CD4-positive, alpha-beta memory T cell (primary cell): Measurements from ENCODE around the gene POLA2. TPM values are rescaled to one million over a fixed set of nuclear protein-coding genes. Genes with fewer than 3 reads are reported as not detected.
A peak's percentile ranks its signal among the peaks of the same experiment; 100 is the strongest.

Experiments used
- CTCF ChIA-PET: fragments of 350-600 bp; sonication (Branson Sonifier 250); formaldehyde crosslinking; loops from one replicate; lab custom pipeline; 2021; ENCODE audit warnings: inconsistent platforms; ENCODE audit not compliant: partially characterized antibody; lab: Charles Lee
- POLR2A ChIA-PET: fragments of 350-600 bp; sonication (Branson Sonifier 250); formaldehyde crosslinking; loops from one replicate; lab custom pipeline; 2021; ENCODE audit not compliant: partially characterized antibody; lab: Charles Lee
- DNase-seq, 5 donors: peaks; one replicate each; pipeline versions ENCODE4 v3.0.0 to v3.0.0-alpha.2; 2020 to 2022; ENCODE audit warnings: mixed read lengths in 1 of 5
- H3K27ac ChIP-seq: one replicate; pipeline ENCODE4 v1.7.0; 2013; ENCODE audit warnings: low read depth, low read length
- H3K27me3 ChIP-seq: 2 replicates; pipeline ENCODE4 v1.7.0; 2013; ENCODE audit warnings: mild to moderate bottlenecking, low read length, moderate library complexity; ENCODE audit not compliant: insufficient read depth
- H3K36me3 ChIP-seq: 2 replicates; pipeline ENCODE4 v1.7.0; 2013; ENCODE audit warnings: mild to moderate bottlenecking, low read length, moderate library complexity; ENCODE audit not compliant: insufficient read depth
- H3K4me1 ChIP-seq: 2 replicates; pipeline ENCODE4 v1.7.0; 2013; ENCODE audit warnings: mild to moderate bottlenecking, low read length, moderate library complexity; ENCODE audit not compliant: insufficient read depth
- H3K4me3 ChIP-seq, 2 donors: one replicate each; pipeline ENCODE4 v1.7.0; 2013; ENCODE audit warnings: low read length in 2 of 2, mild to moderate bottlenecking in 1 of 2
- H3K9me3 ChIP-seq, 2 donors: one replicate each; pipeline ENCODE4 v1.7.0; 2013; ENCODE audit warnings: low read length in 2 of 2, control low read depth in 1 of 2; ENCODE audit not compliant: control insufficient read depth in 1 of 2
- H3K27ac Mint-ChIP-seq, 7 donors: one replicate each; pipeline ENCODE4 v1.8.0; 2020 to 2021; ENCODE audit warnings: mixed read lengths in 7 of 7, mild to moderate bottlenecking in 6 of 7, inconsistent platforms in 3 of 7, moderate library complexity in 3 of 7
- H3K27me3 Mint-ChIP-seq, 2 donors: one replicate each; pipeline ENCODE4 v1.8.0; 2020 to 2021; ENCODE audit warnings: mixed read lengths in 2 of 2
- H3K36me3 Mint-ChIP-seq, 2 donors: one replicate each; pipeline ENCODE4 v1.8.0; 2020 to 2021; ENCODE audit warnings: mixed read lengths in 2 of 2, inconsistent platforms in 1 of 2, mild to moderate bottlenecking in 1 of 2
- H3K4me1 Mint-ChIP-seq, 4 donors: one replicate each; pipeline ENCODE4 v1.8.0; 2020 to 2021; ENCODE audit warnings: mixed read lengths in 4 of 4, mild to moderate bottlenecking in 1 of 4
- H3K4me3 Mint-ChIP-seq, 8 donors: one replicate each; pipeline ENCODE4 v1.8.0; 2020 to 2021; ENCODE audit warnings: mixed read lengths in 8 of 8, mild to moderate bottlenecking in 7 of 8, moderate library complexity in 6 of 8, inconsistent platforms in 3 of 8
- H3K9me3 Mint-ChIP-seq, 8 donors: one replicate each; pipeline ENCODE4 v1.8.0; 2020 to 2021; ENCODE audit warnings: mixed read lengths in 8 of 8, mild to moderate bottlenecking in 5 of 8, inconsistent platforms in 3 of 8, moderate library complexity in 1 of 8
- intact Hi-C: fragments of 100-400 bp; cut with micrococcal nuclease; formaldehyde crosslinking; loops from one replicate; pipeline ENCODE4 v1.15.1; 2023
- polyA plus RNA-seq, 2 donors: library from polyadenylated mRNA; unstranded; fragments of 300-500 nt; fragmentation: Illumina TruSeq; gene quantifications; one replicate each; pipeline ENCODE4 v1.2.3, GENCODE V29; 2021
- total RNA-seq, 2 experiments: library from RNA; stranded (reverse); gene quantifications; one replicate each; pipeline ENCODE4 v1.2.3, GENCODE V29; 2021

The POLA2 gene, protein sequence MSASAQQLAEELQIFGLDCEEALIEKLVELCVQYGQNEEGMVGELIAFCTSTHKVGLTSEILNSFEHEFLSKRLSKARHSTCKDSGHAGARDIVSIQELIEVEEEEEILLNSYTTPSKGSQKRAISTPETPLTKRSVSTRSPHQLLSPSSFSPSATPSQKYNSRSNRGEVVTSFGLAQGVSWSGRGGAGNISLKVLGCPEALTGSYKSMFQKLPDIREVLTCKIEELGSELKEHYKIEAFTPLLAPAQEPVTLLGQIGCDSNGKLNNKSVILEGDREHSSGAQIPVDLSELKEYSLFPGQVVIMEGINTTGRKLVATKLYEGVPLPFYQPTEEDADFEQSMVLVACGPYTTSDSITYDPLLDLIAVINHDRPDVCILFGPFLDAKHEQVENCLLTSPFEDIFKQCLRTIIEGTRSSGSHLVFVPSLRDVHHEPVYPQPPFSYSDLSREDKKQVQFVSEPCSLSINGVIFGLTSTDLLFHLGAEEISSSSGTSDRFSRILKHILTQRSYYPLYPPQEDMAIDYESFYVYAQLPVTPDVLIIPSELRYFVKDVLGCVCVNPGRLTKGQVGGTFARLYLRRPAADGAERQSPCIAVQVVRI
- total RNA-seq (10 to 100 TPM; 26.4 to 27.3 TPM), polyA plus RNA-seq (10 to 100 TPM in 1 of 2 donors, 1 to 10 TPM in 1; 7.8 to 13.7 TPM)

- Mint-ChIP-seq H3K4me3 (peak within 1 kb of the TSS; percentile 92 to 97 (median 93)), H3K4me1 (peaks cover 28 to 67% (median 36%) of the 10 kb centered on the region in 4 donors), H3K27ac (peak within 1 kb of the TSS; percentile 94 to 97 (median 96)), H3K36me3 (peaks cover 11 to 23% of the 10 kb centered on the region in 2 donors), H3K9me3 (peaks cover 0 to 3% (median 0%) of the 10 kb centered on the region in 8 donors), H3K27me3 (no peaks in the 10 kb centered on the region)
- Histone ChIP-seq H3K27ac (peak within 1 kb of the TSS; percentile 92), H3K9me3 (no peaks in the 10 kb centered on the region), H3K27me3 (no peaks in the 10 kb centered on the region), H3K36me3 (no peaks in the 10 kb centered on the region), H3K4me1 (peaks cover 23% of the 10 kb centered on the region), H3K4me3 (peak within 1 kb of the TSS; percentile 67 to 99)
- ChIA-PET CTCF (interaction anchor here (1.1 to 2.2 kb wide), 5 partner anchors 14 to 573 kb away, joined by 3 to 18 read pairs (median 10); partner anchors contain the start of gene CDC42EP2), POLR2A (interaction anchor here (0.6 to 1.9 kb wide), 19 partner anchors 12 to 790 kb away, joined by 3 to 19 read pairs (median 4); partner anchors contain the start of genes C11orf68, CDC42EP2, DPF2 and MALAT1)
- intact Hi-C loops = loop anchor here (1.0 to 5.0 kb wide), 2 partner anchors 72 to 79 kb away; partner anchors contain the start of genes CAPN1 and DPF2
- DNase-seq = peak; percentile 95 to 98 (median 98)
Measured at GRCh38 chr11:65261591-65262380, at the start of gene POLA2. POLA2 (plus strand) TSS chr11:65261962; CDS start chr11:65262293, 331 bp downstream.

GRCh38 chr11:65212226-65212801, 49.4 kb upstream of the POLA2 start:
- peaks cover 19% of the 10 kb centered on the region for H3K36me3 ChIP-seq
- H3K9me3 ChIP-seq = no peaks in the 10 kb centered on the region
- no peak overlapping the region for H3K4me3 ChIP-seq
- POLR2A ChIA-PET = no interaction called here
- H3K27ac Mint-ChIP-seq = peak overlapping the region in 1 of 7 donors; percentile 32
- H3K27ac ChIP-seq = no peak overlapping the region
- CTCF ChIA-PET = no interaction called here
- H3K4me1 ChIP-seq = peaks cover 11% of the 10 kb centered on the region
- peaks cover 9 to 25% (median 17%) of the 10 kb centered on the region in 4 donors for H3K4me1 Mint-ChIP-seq
- H3K4me3 Mint-ChIP-seq = no peak overlapping the region
- no peaks in the 10 kb centered on the region for H3K9me3 Mint-ChIP-seq
- no peak for DNase-seq
- intact Hi-C loops = no loop called here
- H3K27me3 ChIP-seq = no peaks in the 10 kb centered on the region
- H3K27me3 Mint-ChIP-seq = no peaks in the 10 kb centered on the region
- H3K36me3 Mint-ChIP-seq = peaks cover 5 to 25% of the 10 kb centered on the region in 2 donors

DNA sequence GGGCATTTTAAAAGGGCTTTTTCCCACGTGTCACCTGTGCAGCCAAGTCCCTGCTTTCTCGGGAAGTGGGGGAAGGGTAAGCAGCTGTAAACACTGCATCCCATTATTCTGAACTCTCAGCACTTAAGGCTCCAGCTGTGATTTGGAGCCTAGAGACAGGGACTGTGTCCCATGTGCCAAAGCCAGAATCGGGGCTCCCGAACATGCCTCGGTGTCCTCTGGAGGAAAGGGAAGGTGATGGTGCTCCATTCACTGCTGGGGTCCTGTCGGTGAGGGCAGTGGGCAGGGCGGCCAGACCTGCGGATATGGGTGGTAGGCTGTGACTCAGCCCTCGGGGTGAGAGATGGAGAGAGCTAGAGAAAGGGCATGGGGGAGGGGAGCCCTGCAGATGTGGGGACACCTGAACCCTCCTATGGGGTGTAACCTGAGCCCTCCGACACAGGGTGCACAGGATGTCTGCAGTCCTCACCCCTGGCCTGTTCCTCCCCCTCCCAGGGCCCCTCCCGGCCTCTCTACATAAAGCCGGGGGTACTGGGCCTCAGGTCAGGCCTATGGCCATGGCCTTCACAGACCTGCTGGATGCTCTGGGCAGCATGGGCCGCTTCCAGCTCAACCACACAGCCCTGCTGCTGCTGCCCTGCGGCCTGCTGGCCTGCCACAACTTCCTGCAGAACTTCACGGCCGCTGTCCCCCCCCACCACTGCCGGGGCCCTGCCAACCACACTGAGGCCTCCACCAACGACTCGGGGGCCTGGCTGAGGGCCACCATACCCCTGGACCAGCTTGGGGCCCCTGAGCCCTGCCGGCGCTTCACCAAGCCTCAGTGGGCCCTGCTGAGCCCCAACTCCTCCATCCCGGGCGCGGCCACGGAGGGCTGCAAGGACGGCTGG, 48.2 kb upstream of the POLA2 start:
- POLR2A ChIA-PET = interaction anchor here (0.6 to 1.5 kb wide), 2 partner anchors 120 to 405 kb away, joined by 3 read pairs; partner anchors contain the start of gene DPF2
- no peak for DNase-seq

GRCh38 chr11:65214212-65214845, 47.4 kb upstream of the POLA2 start:
- Mint-ChIP-seq H3K27ac (peak overlapping the region in 2 of 7 donors; percentile 5 to 30), H3K4me1 (peaks cover 10 to 32% (median 21%) of the 10 kb centered on the region in 4 donors), H3K27me3 (no peaks in the 10 kb centered on the region), H3K36me3 (peaks cover 0 to 14% of the 10 kb centered on the region in 2 donors), H3K4me3 (peak overlapping the region in 1 of 8 donors; percentile 16), H3K9me3 (no peaks in the 10 kb centered on the region)
- POLR2A ChIA-PET = interaction anchor here (1.5 kb wide), 1 partner anchor 119 kb away, joined by 3 read pairs; the partner anchor contains the start of gene DPF2
- Histone ChIP-seq H3K27ac (no peak overlapping the region), H3K4me1 (peaks cover 12% of the 10 kb centered on the region), H3K36me3 (peaks cover 19% of the 10 kb centered on the region), H3K27me3 (no peaks in the 10 kb centered on the region), H3K4me3 (no peak overlapping the region), H3K9me3 (no peaks in the 10 kb centered on the region)
- intact Hi-C loops = no loop called here
- DNase-seq = no peak
- CTCF ChIA-PET = no interaction called here

More for the DNA sequence above, 48.2 kb upstream of the POLA2 start:
- H3K36me3 ChIP-seq = peaks cover 19% of the 10 kb centered on the region
- Mint-ChIP-seq H3K27me3 (no peaks in the 10 kb centered on the region), H3K36me3 (peaks cover 5 to 21% of the 10 kb centered on the region in 2 donors), H3K9me3 (no peaks in the 10 kb centered on the region), H3K4me1 (peaks cover 9 to 25% (median 17%) of the 10 kb centered on the region in 4 donors), H3K4me3 (peak overlapping the region in 1 of 8 donors; percentile 65), H3K27ac (peak overlapping the region in 1 of 7 donors; percentile 42)
- H3K9me3 ChIP-seq = no peaks in the 10 kb centered on the region
- no peak overlapping the region for H3K4me3 ChIP-seq
- H3K27ac ChIP-seq = no peak overlapping the region
- no peaks in the 10 kb centered on the region for H3K27me3 ChIP-seq
- intact Hi-C loops = no loop called here
- CTCF ChIA-PET = no interaction called here
- peaks cover 11% of the 10 kb centered on the region for H3K4me1 ChIP-seq

GRCh38 chr11:65215441-65216076, 46.2 kb upstream of the POLA2 start:
- H3K36me3 ChIP-seq = peaks cover 8% of the 10 kb centered on the region
- H3K27ac ChIP-seq = no peak overlapping the region
- Mint-ChIP-seq H3K36me3 (peaks cover 0 to 3% of the 10 kb centered on the region in 2 donors), H3K9me3 (no peaks in the 10 kb centered on the region), H3K27ac (peak overlapping the region in 3 of 7 donors; percentile 6 to 44 (median 13)), H3K27me3 (no peaks in the 10 kb centered on the region), H3K4me1 (peaks cover 14 to 38% (median 26%) of the 10 kb centered on the region in 4 donors), H3K4me3 (no peak overlapping the region)
- peaks cover 23% of the 10 kb centered on the region for H3K4me1 ChIP-seq
- CTCF ChIA-PET = no interaction called here
- H3K9me3 ChIP-seq = no peaks in the 10 kb centered on the region
- intact Hi-C loops = no loop called here
- no peak overlapping the region for H3K4me3 ChIP-seq
- H3K27me3 ChIP-seq = no peaks in the 10 kb centered on the region
- POLR2A ChIA-PET = interaction anchor here (1.5 kb wide), 1 partner anchor 118 kb away, joined by 3 read pairs; the partner anchor contains the start of gene DPF2
- no peak for DNase-seq
